Left colon (tissue), 2 donors: ENCODE data around the gene HMCN1. TPM values are rescaled to one million over a fixed set of nuclear protein-coding genes. Genes with fewer than 3 reads are reported as not detected.

Source experiments
- ATAC-seq: fragments of 200-7000 bp; cut with Tn5 transposase; one replicate; pipeline ENCODE4 v1.9.1; 2020; ENCODE audit warnings: mild to moderate bottlenecking, moderate library complexity
- DNase-seq, 2 donors: peaks; one replicate each; pipeline ENCODE4 v3.0.0-alpha.2; 2020
- intact Hi-C, 2 donors: fragments of 100-400 bp; cut with DNase I in 1 of 2; cut with micrococcal nuclease in 1 of 2; formaldehyde crosslinking; loops; one replicate each; pipeline versions ENCODE4 v1.11.2 to v1.14.0; 2022; cut with DNase I, micrococcal nuclease
- total RNA-seq, 2 donors: library from RNA; stranded (reverse); fragmentation: NEBNext Ultra II Directional; extraction: Animal tissue kit (Norgen Biotek cat#: 25700); gene quantifications; one replicate each; pipeline ENCODE4 v1.2.1, GENCODE V29; 2021
- donor health status: DM: no; HTN: no; CAD: no.
- donor health status: DM: yes; HTN: yes; CAD: no.

HMCN1 gene
- total RNA-seq, 2 donors from 2014 or later, result 1.7 to 3.9 TPM

- intact Hi-C loops, result no loop called here
- ATAC-seq (no peak), DNase-seq (no peak)
These were observed 197.2 kb downstream of the HMCN1 start for GRCh38 chr1:185931438-185931837.

GRCh38 chr1:185933580-185933979 lies 199.4 kb downstream of the HMCN1 start:
- no peak for DNase-seq
- no peak for ATAC-seq
- intact Hi-C loops, result no loop called here

DNA sequence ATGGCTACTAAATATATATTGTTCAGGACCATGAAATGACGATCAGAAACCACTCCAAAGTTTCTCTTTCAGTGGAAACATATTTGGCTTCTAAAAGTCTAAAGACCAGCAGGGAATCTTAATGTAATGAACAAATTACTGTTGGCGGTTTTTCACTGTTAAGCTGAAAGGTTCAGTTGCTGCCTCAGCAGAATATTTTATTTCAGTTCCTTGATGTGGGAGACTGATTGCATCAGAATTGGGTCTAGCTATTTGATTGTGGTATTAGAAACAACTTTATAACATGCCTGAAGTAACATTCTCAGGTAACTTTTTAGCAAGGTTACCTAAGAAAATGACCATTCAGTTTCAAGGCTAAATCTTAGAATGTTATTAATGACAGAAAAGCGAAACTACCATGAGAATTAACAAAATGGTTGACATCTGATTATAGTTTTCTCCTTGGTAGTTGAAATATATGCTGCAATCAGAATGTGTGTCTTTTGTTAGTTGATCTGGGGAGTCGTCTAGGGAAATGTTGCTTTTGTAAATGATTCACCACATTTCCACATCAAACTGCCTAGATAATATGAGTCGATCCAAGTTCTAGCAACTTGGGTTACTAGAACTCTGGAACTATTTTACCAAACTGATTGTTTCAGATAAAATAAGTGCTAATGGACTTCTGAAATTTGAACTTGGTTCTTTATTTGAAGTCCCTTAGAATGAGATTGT lies 200.4 kb downstream of the HMCN1 start:
- DNase-seq, result no peak
- ATAC-seq, result no peak
- intact Hi-C loops, result no loop called here

GRCh38 chr1:185935360-185935759 lies 201.2 kb downstream of the HMCN1 start:
- ATAC-seq (no peak), DNase-seq (no peak)
- intact Hi-C loops, result no loop called here

- ATAC-seq, result no peak
- intact Hi-C loops, result no loop called here
These were observed 202.4 kb downstream of the HMCN1 start for GRCh38 chr1:185936641-185937040.

GRCh38 chr1:185938396-185938795 lies 204.2 kb downstream of the HMCN1 start:
- ATAC-seq, result no peak
- no peak for DNase-seq
- intact Hi-C loops, result no loop called here

More at GRCh38 chr1:185936641-185937040, 202.4 kb downstream of the HMCN1 start:
- DNase-seq, result no peak

DNA sequence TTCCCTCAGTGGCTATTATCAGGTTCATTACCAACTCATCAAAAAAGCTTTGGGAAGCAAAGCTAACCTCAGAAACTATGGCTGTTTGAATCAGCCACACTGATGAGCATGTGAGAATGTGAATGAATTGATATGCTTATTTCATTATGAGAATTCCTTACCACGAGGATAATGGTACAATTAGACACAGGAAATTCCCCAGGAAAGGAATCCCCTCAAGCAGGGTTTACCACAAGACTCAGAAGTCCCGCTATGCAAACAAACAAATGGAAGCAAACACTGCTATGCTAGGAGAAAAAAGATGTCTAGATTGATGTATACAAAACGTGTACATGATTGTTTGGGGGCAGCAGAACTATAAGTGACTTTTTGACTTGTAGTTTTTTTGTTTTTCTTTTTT lies 205.0 kb downstream of the HMCN1 start:
- DNase-seq, result no peak
- intact Hi-C loops, result no loop called here
- ATAC-seq, result no peak

DNA sequence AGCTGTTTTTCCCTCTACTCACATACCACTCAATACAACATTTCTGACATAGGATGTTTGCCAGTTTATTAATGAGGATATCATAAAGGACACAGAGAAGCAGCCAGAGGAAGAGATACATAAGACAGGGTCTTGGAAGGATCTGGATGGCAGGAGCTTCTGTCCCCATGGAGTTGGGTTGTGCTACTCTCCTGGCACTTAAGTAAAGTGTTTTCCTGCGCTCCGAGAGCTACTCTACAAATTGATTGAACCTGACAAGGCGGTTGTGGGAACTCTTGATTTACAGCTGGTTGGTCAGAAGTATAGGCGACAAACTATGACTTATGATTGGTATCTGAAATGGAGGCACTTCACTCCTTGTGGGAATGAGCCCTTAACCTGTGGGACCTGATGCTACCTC lies 208.8 kb downstream of the HMCN1 start:
- ATAC-seq (no peak), DNase-seq (no peak)
- intact Hi-C loops, result no loop called here

DNA sequence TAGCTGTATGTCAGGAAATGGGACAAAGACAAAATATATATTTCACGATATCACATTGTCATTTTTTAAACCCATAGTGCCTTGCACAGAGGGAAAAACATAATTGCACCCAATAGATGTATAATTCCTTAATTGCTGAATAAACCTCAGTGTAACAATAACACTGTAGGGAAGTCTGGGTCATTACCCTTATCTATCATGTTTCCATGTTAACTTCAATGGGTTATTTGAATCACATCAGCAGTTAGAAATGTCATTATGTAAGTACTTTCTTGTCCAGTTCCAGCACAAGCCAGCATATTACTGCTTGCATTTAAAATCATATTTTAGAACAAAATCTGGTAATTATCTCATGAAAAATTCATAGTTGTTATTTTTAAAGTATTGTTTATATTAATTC lies 222.7 kb downstream of the HMCN1 start:
- DNase-seq (no peak), ATAC-seq (no peak)
- intact Hi-C loops, result no loop called here

- no peak for DNase-seq
- ATAC-seq, result no peak
These were observed 223.5 kb downstream of the HMCN1 start for GRCh38 chr1:185957441-185958363.

GRCh38 chr1:185960422-185961321 lies 226.5 kb downstream of the HMCN1 start:
- ATAC-seq (no peak), DNase-seq (no peak)
- intact Hi-C loops, result no loop called here

More at GRCh38 chr1:185957441-185958363, 223.5 kb downstream of the HMCN1 start:
- intact Hi-C loops, result no loop called here

DNA sequence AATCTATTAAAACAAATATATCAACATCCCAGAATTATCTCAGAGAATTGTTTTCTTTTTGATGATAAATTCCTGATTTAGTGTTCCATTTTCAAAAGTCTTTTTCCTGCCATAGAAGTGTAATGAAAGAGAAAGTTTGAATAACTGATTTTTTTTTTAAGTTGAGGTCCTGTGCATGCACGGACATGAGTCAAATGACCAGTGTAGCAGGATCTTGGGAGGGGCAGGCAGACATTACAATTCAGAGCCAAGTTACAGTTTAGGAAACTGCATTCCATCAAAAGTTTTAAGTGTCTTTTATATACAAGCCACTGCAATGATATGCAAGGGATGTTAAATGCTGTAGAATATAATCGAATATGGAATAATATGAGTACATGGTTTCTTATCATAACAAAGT lies 227.5 kb downstream of the HMCN1 start:
- ATAC-seq (no peak), DNase-seq (no peak)
- intact Hi-C loops, result no loop called here

GRCh38 chr1:185964946-185965345 lies 230.8 kb downstream of the HMCN1 start:
- intact Hi-C loops, result no loop called here
- ATAC-seq, result no peak

DNA sequence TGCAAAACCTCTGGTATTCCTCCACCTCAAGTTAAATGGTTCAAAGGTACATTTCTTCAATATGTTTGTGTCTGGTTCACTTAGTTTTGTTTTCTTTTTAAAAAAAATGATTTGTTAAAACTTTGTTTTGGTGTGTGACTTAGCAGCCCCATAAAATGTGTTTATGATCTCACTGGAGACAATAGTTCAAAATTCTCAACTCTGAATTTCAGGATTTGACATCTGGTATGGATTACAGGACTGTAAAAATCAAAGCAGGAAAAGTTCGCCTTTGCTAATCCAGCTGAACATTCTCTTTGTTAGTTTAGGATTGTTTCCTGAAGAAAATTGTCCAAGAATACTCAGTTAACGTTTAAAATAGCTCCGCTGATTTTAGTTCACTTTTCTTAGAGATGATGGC lies 231.7 kb downstream of the HMCN1 start:
- DNase-seq, result no peak
- no peak for ATAC-seq
- intact Hi-C loops, result no loop called here

More at GRCh38 chr1:185964946-185965345, 230.8 kb downstream of the HMCN1 start:
- DNase-seq, result no peak

DNA sequence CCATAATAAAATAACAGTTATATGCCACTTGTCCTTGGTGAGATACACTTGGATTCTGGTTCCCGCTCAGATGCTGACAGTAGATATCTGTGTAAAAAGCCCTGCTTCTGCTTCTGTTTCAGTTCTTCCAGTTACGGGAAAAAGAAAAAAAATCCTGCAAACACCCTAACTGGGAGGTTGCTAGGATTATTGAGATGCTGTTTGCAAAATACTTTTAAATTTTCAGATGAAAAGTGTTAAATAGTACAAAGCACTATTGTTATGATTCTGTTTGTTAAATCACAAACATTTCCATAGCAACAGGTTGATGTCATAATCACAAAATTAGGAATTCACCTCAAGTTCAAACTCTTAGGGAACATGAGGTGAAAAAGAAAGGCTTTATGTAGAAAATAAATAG lies 232.3 kb downstream of the HMCN1 start:
- DNase-seq (no peak), ATAC-seq (no peak)
- intact Hi-C loops, result no loop called here

DNA sequence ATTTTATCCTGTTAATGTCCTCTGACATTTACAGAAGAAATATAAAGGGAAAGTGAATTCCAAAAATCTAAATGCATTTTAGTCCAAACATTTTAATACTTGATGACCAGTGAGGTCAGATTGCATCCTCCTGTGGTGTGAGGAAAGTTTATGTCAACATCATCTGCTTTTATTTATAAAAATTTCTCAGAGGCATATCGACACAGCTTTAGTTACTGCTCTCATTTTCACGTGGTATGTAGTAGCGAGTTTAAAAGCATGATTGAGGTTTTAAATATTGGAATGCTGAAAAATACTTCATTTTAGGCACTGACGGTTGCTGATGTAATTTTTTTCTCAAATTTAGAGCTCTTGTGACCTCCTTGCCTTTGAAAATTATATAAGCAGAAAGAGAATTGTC lies 234.8 kb downstream of the HMCN1 start:
- intact Hi-C loops, result no loop called here
- DNase-seq (no peak), ATAC-seq (no peak)

GRCh38 chr1:185969524-185969991 lies 235.4 kb downstream of the HMCN1 start:
- ATAC-seq (no peak), DNase-seq (no peak)
- intact Hi-C loops, result no loop called here

DNA sequence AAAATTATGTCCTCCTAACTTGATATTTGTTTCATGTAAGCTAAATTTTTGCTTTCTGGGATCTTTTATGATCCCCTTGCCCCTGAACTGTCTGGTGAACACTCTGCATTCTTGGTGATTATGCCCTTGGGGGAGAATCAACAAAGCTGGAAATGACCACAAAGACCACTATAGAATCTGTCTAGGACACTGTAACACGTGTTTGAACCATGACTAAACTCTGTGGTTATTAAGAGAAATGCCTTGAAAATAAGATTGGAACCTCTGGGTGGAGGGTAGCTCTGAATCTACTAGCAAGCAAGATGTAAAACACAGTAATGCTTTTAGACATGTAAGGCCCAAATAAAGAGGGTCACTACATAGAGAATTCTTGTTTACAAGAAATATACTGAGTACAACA lies 237.5 kb downstream of the HMCN1 start:
- DNase-seq, result no peak
- no peak for ATAC-seq
- intact Hi-C loops, result no loop called here
